Measurements from ENCODE around the gene BLACAT1.

Gene BLACAT1

DNA sequence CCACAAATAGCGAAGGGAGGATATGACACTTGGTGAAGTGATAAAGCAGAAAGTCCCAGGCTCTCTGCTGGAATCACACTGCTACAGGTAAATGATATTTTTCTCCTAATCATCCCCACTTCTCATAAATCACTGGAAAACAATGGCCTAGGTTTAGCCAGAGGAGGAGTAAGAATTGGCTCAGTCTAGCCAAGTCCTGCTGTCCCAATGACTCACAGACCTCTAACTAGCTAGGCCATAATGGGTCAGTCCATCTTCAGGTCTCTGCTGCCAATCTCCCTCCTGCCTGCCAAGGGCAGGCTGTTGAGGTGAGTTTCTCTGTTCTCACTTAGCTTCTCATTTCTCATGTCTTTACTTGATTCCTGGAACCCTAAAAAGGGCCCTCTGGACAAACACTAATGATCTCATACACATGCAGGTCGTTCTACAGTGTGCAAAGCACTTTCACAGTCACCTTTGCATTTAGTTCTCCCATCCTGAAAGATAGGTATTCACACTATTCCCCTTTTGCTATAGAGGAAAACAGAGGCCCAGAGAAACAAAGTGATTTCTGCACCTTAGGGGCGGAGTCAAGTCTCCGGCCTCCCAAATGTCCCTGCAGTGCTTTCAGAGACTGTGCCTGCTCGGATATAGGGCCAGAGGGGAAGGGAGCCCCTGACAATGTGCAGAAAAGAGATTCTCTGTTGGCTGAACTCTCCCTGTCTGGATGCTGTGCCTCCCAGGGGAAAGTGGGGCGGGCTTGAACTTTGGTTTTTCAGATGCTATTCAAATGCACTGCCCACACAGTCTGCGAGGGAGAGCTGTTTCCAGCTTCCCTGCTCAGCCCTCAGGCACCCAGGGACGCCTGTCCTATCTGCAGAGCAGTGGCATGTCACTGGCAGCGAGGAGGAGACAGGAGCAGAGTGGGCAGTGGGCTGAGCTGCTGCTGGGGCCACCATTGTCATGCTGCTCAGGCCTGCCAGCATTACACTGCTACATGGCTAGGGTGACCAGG, 44.7 kb upstream of the BLACAT1 start:
- H3K4me3 ChIP-seq (ENCODE audit: low read depth, low read length), result no peak overlapping the region
- ChIA-PET POLR2A (no interaction called here), CTCF (interaction anchor here (8.3 to 21.8 kb wide), 2 partner anchors 14 to 24 kb away, joined by 143 to 709 read pairs; no protein-coding TSS in a partner anchor)
- no peak for TF ChIP-seq CTCF (IDR thresholded peaks at IDR 0.05; ENCODE audit: insufficient read depth, low read length, missing control alignments)
- no peak for DNase-seq (ENCODE audit: low read depth, low spot score)

DNA sequence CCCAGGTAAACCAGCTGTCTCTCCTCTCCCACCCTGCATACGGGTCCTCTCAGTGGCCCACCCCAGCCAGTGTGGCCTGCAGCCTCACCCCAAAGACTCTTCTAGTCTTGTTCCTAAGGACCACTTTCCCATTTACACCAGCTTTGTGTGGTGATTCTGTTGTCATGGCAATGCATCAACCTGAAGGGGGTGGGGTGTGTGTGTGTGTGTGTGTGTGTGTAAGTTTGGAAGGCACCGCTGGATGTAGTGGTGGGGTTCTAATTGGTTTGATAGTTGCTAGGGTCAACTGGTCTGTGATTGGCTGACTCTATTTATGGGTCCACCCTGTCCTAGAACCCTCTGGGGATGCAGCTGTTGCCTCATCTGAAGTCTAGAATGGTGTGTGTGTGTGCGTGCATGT, 43.9 kb upstream of the BLACAT1 start:
- no peak for DNase-seq (ENCODE audit: low read depth, low spot score)
- POLR2A ChIA-PET, result no interaction called here
- H3K4me3 ChIP-seq (ENCODE audit: low read depth, low read length), result no peak overlapping the region
- TF ChIP-seq CTCF (IDR thresholded peaks at IDR 0.05; ENCODE audit: insufficient read depth, low read length, missing control alignments), result no peak
- CTCF ChIA-PET, result interaction anchor here (0.7 to 21.8 kb wide), 5 partner anchors 13 to 157 kb away, joined by 3 to 709 read pairs (median 7); no protein-coding TSS in a partner anchor

GRCh38 chr1:205497351-205497750, 41.5 kb upstream of the BLACAT1 start:
- POLR2A ChIA-PET, result no interaction called here
- no peak for TF ChIP-seq CTCF (IDR thresholded peaks at IDR 0.05; ENCODE audit: insufficient read depth, low read length, missing control alignments)
- H3K4me3 ChIP-seq (ENCODE audit: low read depth, low read length), result no peak overlapping the region
- DNase-seq (ENCODE audit: low read depth, low spot score), result no peak
- CTCF ChIA-PET, result interaction anchor here (1.1 to 21.8 kb wide), 3 partner anchors 11 to 143 kb away, joined by 3 to 709 read pairs (median 143); no protein-coding TSS in a partner anchor

DNA sequence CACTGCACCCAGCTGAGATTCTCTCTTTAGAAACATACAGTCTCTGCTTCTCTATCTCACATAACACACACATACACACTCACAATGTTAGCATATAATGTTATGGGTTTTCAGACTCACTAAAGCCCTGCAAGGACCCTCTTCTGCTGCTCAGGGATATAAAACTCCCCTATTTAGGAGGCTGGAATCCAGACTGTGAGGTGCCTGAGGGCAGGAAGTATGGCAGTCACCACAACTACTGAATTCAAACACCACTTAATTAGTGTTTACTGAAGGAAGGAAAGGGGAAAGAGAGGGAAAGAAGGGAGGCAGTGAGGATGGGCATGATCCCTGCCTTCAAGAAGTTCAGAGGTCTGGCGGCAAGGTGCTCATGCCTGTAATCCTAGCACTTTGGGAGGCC, 40.8 kb upstream of the BLACAT1 start:
- POLR2A ChIA-PET, result no interaction called here
- DNase-seq (ENCODE audit: low read depth, low spot score), result no peak
- CTCF ChIA-PET, result interaction anchor here (8.3 to 21.8 kb wide), 2 partner anchors 10 to 28 kb away, joined by 143 to 709 read pairs; no protein-coding TSS in a partner anchor
- no peak overlapping the region for H3K4me3 ChIP-seq (ENCODE audit: low read depth, low read length)
- TF ChIP-seq CTCF (IDR thresholded peaks at IDR 0.05; ENCODE audit: insufficient read depth, low read length, missing control alignments), result no peak

DNA sequence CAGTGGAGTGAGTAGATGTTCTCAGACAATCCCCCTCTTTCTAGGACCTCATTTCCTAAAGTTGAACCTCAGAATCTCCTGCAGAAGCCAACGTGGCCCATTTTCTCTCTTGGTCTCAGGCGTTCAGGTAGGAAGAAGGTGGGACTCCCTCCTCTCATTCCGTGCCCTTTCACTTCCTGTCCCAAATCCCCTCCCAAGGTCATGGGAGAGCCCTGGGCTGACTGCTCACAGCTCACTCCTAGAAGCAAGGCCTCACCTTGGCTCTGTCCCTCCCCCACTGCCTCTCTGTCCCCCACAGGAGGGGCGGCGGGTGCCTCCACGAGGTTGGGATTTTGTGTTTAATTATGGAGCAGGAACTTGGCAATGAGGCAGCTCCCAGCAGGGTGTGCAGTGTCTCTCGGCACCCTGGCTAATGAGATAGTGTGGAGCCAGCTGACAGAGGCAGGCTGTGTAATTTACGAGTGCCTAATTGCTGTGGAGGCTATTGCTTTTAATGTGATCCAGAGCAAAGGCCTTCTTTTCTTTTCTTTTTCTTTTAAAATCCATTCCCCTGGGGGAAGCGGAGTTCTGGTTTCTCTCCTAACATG, 39.5 kb upstream of the BLACAT1 start:
- no peak for TF ChIP-seq CTCF (IDR thresholded peaks at IDR 0.05; ENCODE audit: insufficient read depth, low read length, missing control alignments)
- POLR2A ChIA-PET, result no interaction called here

GRCh38 chr1:205494115-205494514, 38.3 kb upstream of the BLACAT1 start:
- POLR2A ChIA-PET, result no interaction called here
- DNase-seq (ENCODE audit: low read depth, low spot score), result no peak

More for the DNA sequence above, 39.5 kb upstream of the BLACAT1 start:
- no peak for DNase-seq (ENCODE audit: low read depth, low spot score)
- H3K4me3 ChIP-seq (ENCODE audit: low read depth, low read length), result no peak overlapping the region
- CTCF ChIA-PET, result interaction anchor here (1.0 to 21.8 kb wide), 5 partner anchors 14 to 141 kb away, joined by 3 to 709 read pairs (median 3); no protein-coding TSS in a partner anchor

More at GRCh38 chr1:205494115-205494514, 38.3 kb upstream of the BLACAT1 start:
- CTCF ChIA-PET, result interaction anchor here (1.0 to 21.8 kb wide), 6 partner anchors 8 to 159 kb away, joined by 3 to 709 read pairs (median 18); no protein-coding TSS in a partner anchor
- no peak for TF ChIP-seq CTCF (IDR thresholded peaks at IDR 0.05; ENCODE audit: insufficient read depth, low read length, missing control alignments)
- H3K4me3 ChIP-seq (ENCODE audit: low read depth, low read length), result no peak overlapping the region

Measured in AG04449 (cell line).